ENCODE data around the gene FOXF1.

The FOXF1 gene

GRCh38 chr16:86467490-86467889, 42.8 kb upstream of the FOXF1 start:
- in situ Hi-C loops (cut with MboI; ENCODE audit: low pct_unique_long_range_greater_than_20kb, low sequenced_read_pairs, unreplicated experiment) = no loop called here
- DNase-seq (ENCODE audit: low spot score) = no peak
- TF ChIP-seq CTCF (IDR thresholded peaks at IDR 0.05; ENCODE audit: extremely low read depth, insufficient read depth, missing control alignments) = no peak

- no peak for DNase-seq (ENCODE audit: low spot score)
- no peak for TF ChIP-seq CTCF (IDR thresholded peaks at IDR 0.05; ENCODE audit: extremely low read depth, insufficient read depth, missing control alignments)
- in situ Hi-C loops (cut with MboI; ENCODE audit: low pct_unique_long_range_greater_than_20kb, low sequenced_read_pairs, unreplicated experiment) = no loop called here
Measured at GRCh38 chr16:86470964-86471363, 39.4 kb upstream of the FOXF1 start.

- DNase-seq (ENCODE audit: low spot score) = no peak
- no peak for TF ChIP-seq CTCF (IDR thresholded peaks at IDR 0.05; ENCODE audit: extremely low read depth, insufficient read depth, missing control alignments)
- in situ Hi-C loops (cut with MboI; ENCODE audit: low pct_unique_long_range_greater_than_20kb, low sequenced_read_pairs, unreplicated experiment) = no loop called here
Measured at GRCh38 chr16:86471896-86472295, 38.4 kb upstream of the FOXF1 start.

- DNase-seq (ENCODE audit: low spot score) = no peak
- in situ Hi-C loops (cut with MboI; ENCODE audit: low pct_unique_long_range_greater_than_20kb, low sequenced_read_pairs, unreplicated experiment) = no loop called here
- no peak for TF ChIP-seq CTCF (IDR thresholded peaks at IDR 0.05; ENCODE audit: extremely low read depth, insufficient read depth, missing control alignments)
Measured at GRCh38 chr16:86472366-86472765, 38.0 kb upstream of the FOXF1 start.

GRCh38 chr16:86476956-86477534, 33.3 kb upstream of the FOXF1 start:
- DNase-seq (ENCODE audit: low spot score) = no peak
- no peak for TF ChIP-seq CTCF (IDR thresholded peaks at IDR 0.05; ENCODE audit: extremely low read depth, insufficient read depth, missing control alignments)
- in situ Hi-C loops (cut with MboI; ENCODE audit: low pct_unique_long_range_greater_than_20kb, low sequenced_read_pairs, unreplicated experiment) = no loop called here

- no peak for DNase-seq (ENCODE audit: low spot score)
- in situ Hi-C loops (cut with MboI; ENCODE audit: low pct_unique_long_range_greater_than_20kb, low sequenced_read_pairs, unreplicated experiment) = no loop called here
- TF ChIP-seq CTCF (IDR thresholded peaks at IDR 0.05; ENCODE audit: extremely low read depth, insufficient read depth, missing control alignments) = no peak
Measured at GRCh38 chr16:86477642-86478041, 32.7 kb upstream of the FOXF1 start.

- DNase-seq (ENCODE audit: low spot score) = no peak
- in situ Hi-C loops (cut with MboI; ENCODE audit: low pct_unique_long_range_greater_than_20kb, low sequenced_read_pairs, unreplicated experiment) = no loop called here
- no peak for TF ChIP-seq CTCF (IDR thresholded peaks at IDR 0.05; ENCODE audit: extremely low read depth, insufficient read depth, missing control alignments)
Measured at GRCh38 chr16:86478779-86479178, 31.5 kb upstream of the FOXF1 start.

Measured in GM13977 (cell line).